Measurements from ENCODE around the gene ZMYM4. TPM values are rescaled to one million over a fixed set of nuclear protein-coding genes. Genes with fewer than 3 reads are reported as not detected.

The ZMYM4 gene
- total RNA-seq, 3 donors from 2014 or later, result 30.5 to 46.6 (median 31.6) TPM

DNA sequence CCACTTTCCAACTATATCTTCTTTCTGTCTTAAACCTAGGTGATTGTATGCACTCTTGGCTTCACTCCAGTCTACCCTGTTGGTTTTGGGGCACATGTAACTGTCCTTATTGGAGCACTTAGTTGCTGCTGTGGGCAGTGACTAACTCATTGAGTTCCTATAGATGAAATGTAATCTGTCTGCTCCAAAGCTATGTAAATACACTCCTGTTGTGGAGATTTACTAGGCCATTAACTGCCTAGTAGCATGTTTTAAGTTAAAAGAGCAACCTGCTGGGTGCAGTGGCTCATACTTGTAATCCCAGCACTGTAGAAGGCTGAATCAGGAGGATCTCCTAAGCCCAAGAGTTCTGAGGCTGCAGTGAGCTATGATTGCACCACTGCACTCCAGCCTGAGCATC, 137.6 kb downstream of the ZMYM4 start:
- ATAC-seq (no peak), DNase-seq (no peak)
- H3K9me3 ChIP-seq, result no peaks in the 10 kb centered on the region
- H3K4me3 ChIP-seq, result no peak overlapping the region
- no peaks in the 10 kb centered on the region for H3K36me3 ChIP-seq (ENCODE audit: low read depth)
- intact Hi-C loops (cut with DNase I, micrococcal nuclease), result no loop called here
- H3K4me1 ChIP-seq (ENCODE audit: low read depth), result no peaks in the 10 kb centered on the region
- TF ChIP-seq, protein P1, sequence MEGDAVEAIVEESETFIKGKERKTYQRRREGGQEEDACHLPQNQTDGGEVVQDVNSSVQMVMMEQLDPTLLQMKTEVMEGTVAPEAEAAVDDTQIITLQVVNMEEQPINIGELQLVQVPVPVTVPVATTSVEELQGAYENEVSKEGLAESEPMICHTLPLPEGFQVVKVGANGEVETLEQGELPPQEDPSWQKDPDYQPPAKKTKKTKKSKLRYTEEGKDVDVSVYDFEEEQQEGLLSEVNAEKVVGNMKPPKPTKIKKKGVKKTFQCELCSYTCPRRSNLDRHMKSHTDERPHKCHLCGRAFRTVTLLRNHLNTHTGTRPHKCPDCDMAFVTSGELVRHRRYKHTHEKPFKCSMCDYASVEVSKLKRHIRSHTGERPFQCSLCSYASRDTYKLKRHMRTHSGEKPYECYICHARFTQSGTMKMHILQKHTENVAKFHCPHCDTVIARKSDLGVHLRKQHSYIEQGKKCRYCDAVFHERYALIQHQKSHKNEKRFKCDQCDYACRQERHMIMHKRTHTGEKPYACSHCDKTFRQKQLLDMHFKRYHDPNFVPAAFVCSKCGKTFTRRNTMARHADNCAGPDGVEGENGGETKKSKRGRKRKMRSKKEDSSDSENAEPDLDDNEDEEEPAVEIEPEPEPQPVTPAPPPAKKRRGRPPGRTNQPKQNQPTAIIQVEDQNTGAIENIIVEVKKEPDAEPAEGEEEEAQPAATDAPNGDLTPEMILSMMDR (IDR thresholded peaks at IDR 0.05), result no peak

DNA sequence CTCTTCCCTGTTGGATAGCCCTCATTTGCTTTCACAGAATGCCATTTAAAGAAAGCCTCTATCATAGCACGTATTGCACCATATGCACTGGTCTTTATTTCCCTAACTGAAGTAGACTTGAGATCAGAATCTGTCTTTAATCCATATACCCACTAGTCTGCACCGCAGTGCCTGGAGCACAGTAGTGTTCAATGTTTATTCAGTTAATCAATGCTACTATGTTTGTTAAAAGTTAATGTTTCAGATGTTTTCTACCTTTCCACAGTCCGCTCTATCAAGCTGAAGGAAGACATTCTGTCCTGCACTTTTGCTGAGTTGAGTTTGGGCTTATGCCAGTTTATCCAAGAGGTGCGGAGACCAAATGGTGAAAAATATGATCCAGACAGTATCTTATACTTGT, 139.2 kb downstream of the ZMYM4 start:
- ATAC-seq, result no peak
- TF ChIP-seq, protein P1 (IDR thresholded peaks at IDR 0.05), result no peak
- H3K36me3 ChIP-seq (ENCODE audit: low read depth), result no peaks in the 10 kb centered on the region
- DNase-seq, result no peak
- H3K9me3 ChIP-seq, result no peaks in the 10 kb centered on the region
- intact Hi-C loops (cut with DNase I, micrococcal nuclease), result no loop called here
- no peak overlapping the region for H3K4me3 ChIP-seq
- H3K4me1 ChIP-seq (ENCODE audit: low read depth), result no peaks in the 10 kb centered on the region

DNA sequence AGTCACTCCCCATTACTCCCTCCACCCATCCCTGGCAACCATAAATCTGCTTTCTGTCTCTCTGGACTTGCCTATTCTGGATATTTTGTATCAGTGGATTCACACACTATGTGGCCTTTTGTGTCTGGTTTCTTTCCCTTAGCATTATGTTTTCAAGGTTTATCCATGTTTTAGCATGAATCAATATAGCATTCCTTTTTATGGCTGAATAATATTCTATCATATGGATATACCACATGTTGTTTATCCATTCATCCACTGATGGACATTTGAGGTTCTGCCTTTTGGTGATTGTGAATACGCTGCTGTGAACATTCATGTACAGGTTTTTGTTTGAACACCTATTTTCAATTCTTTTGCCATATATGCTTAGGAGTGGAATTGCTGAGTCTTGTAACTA, 140.4 kb downstream of the ZMYM4 start:
- intact Hi-C loops (cut with DNase I, micrococcal nuclease), result no loop called here
- ATAC-seq (no peak), DNase-seq (no peak)
- TF ChIP-seq, protein P1 (IDR thresholded peaks at IDR 0.05), result no peak
- no peak overlapping the region for H3K4me3 ChIP-seq
- no peaks in the 10 kb centered on the region for H3K9me3 ChIP-seq
- no peaks in the 10 kb centered on the region for H3K4me1 ChIP-seq (ENCODE audit: low read depth)
- no peaks in the 10 kb centered on the region for H3K36me3 ChIP-seq (ENCODE audit: low read depth)

DNA sequence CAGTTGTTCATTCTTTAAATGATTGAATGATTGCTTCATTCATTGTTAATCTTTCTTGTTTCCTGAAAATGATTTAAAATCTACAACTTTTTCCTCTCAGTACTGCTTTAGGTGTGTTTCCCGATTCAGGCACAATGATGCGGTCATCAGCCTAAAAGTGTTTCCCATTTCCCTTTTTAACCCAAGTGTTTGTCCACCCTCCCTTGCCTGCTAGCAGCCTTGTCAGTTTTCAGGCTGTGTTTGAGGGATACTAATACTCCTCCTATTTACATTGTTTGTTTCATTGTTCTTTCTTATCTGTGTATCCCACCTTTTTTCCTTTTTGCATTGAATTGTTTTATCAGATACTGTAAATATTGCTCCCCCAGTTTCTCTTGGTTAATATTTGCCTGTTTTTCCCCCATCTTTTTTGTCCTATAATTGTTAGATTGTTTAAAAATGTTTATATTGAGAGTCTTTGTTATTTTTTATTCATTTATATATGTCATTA, 157.6 kb downstream of the ZMYM4 start:
- H3K4me1 ChIP-seq (ENCODE audit: low read depth), result no peaks in the 10 kb centered on the region
- H3K9me3 ChIP-seq, result no peaks in the 10 kb centered on the region
- H3K4me3 ChIP-seq, result no peak overlapping the region
- intact Hi-C loops (cut with DNase I, micrococcal nuclease), result no loop called here
- TF ChIP-seq, protein P1 (IDR thresholded peaks at IDR 0.05), result no peak
- ATAC-seq, result no peak
- no peaks in the 10 kb centered on the region for H3K36me3 ChIP-seq (ENCODE audit: low read depth)
- DNase-seq, result no peak

DNA sequence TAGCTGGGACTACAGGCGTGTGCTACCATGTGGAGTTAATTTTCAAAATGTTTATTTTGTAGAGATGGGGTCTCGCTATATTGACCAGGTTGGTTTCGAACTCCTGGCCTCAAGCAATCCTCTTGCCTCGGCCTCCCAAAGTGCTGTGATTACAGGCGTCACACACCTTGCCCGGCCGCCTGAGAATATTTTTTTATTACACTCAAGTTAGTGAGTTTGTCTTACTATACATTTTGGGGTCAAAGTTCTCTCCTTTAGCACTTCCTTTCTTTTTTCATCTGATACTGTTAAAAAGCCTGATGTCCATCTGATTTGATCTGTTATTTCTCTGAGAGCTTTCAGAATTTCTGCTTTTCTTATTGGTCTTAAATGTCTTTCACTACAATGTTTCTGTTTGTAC, 159.9 kb downstream of the ZMYM4 start:
- Histone ChIP-seq H3K36me3 (ENCODE audit: low read depth) (no peaks in the 10 kb centered on the region), H3K4me1 (ENCODE audit: low read depth) (no peaks in the 10 kb centered on the region), H3K9me3 (no peaks in the 10 kb centered on the region), H3K4me3 (no peak overlapping the region)
- DNase-seq, result peak in 1 of 3 donors; percentile 18
- intact Hi-C loops (cut with DNase I, micrococcal nuclease), result no loop called here
- TF ChIP-seq, protein P1 (IDR thresholded peaks at IDR 0.05), result no peak
- ATAC-seq, result peak; percentile 68

DNA sequence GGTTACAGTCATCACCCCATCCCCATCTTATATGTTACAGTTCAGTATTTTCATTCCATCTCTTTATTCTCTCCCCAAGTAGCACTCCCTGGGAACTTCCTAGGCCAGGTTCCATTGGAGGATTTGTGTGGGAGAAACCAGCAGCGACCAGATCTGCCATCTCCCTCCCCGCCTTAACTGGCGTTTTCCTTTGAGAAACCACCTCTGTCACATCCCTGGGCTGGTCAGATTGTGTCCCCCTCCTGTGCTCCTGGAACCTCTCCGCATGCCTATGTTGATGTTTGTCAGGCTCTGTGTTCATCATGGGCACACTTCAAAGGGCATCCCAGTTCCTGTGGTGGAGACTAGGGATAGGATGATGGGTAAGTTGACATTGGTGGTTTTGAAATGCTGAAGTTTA, 162.3 kb downstream of the ZMYM4 start:
- ATAC-seq, result no peak
- Histone ChIP-seq H3K4me1 (ENCODE audit: low read depth) (no peaks in the 10 kb centered on the region), H3K4me3 (no peak overlapping the region), H3K9me3 (no peaks in the 10 kb centered on the region), H3K36me3 (ENCODE audit: low read depth) (no peaks in the 10 kb centered on the region)
- intact Hi-C loops (cut with DNase I, micrococcal nuclease), result no loop called here
- no peak for DNase-seq
- TF ChIP-seq, protein P1 (IDR thresholded peaks at IDR 0.05), result no peak
